GM10266 (cell line): Measurements from ENCODE around the gene PAK3.

ENCODE experiments used
- DNase-seq: peaks from one replicate; pipeline ENCODE4 v3.0.0; 2012; ENCODE audit errors: extremely low spot score
- TF ChIP-seq, protein P1 (sequence below): IDR thresholded peaks from 2 replicates; pipeline ENCODE4 v1.5.1; 2012; ENCODE audit warnings: mild to moderate bottlenecking, low read depth; ENCODE audit not compliant: control insufficient read depth, insufficient read depth; ENCODE audit errors: missing control alignments

The PAK3 gene

GRCh38 chrX:111127038-111127437 lies 31.0 kb downstream of the PAK3 start:
- no peak for DNase-seq
- TF ChIP-seq, protein P1, sequence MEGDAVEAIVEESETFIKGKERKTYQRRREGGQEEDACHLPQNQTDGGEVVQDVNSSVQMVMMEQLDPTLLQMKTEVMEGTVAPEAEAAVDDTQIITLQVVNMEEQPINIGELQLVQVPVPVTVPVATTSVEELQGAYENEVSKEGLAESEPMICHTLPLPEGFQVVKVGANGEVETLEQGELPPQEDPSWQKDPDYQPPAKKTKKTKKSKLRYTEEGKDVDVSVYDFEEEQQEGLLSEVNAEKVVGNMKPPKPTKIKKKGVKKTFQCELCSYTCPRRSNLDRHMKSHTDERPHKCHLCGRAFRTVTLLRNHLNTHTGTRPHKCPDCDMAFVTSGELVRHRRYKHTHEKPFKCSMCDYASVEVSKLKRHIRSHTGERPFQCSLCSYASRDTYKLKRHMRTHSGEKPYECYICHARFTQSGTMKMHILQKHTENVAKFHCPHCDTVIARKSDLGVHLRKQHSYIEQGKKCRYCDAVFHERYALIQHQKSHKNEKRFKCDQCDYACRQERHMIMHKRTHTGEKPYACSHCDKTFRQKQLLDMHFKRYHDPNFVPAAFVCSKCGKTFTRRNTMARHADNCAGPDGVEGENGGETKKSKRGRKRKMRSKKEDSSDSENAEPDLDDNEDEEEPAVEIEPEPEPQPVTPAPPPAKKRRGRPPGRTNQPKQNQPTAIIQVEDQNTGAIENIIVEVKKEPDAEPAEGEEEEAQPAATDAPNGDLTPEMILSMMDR: no peak

- TF ChIP-seq, protein P1: no peak
- no peak for DNase-seq
Measured at GRCh38 chrX:111129921-111130320, 33.9 kb downstream of the PAK3 start.

DNA sequence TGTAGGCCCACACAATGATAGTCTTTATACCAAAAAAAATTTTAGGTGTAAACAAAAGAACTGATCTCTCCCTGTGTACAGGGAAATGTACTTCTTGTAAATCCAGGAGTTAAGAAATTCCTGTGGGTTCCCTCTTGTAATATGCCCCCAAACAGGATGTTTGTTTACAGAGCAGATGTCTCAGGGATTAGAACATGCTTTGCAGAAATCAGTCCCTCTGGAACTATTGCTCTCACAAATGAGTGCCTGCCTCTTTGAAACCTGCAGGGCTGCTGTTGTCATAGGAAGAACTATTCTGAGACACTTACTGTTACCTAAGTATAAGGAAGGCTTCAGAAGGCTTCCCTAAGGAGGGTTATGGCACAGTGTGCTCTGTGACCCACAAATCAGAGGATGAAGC lies 35.6 kb downstream of the PAK3 start:
- no peak for DNase-seq
- TF ChIP-seq, protein P1: no peak

- TF ChIP-seq, protein P1: no peak
- no peak for DNase-seq
Measured at GRCh38 chrX:111133389-111133788, 37.4 kb downstream of the PAK3 start.

DNA sequence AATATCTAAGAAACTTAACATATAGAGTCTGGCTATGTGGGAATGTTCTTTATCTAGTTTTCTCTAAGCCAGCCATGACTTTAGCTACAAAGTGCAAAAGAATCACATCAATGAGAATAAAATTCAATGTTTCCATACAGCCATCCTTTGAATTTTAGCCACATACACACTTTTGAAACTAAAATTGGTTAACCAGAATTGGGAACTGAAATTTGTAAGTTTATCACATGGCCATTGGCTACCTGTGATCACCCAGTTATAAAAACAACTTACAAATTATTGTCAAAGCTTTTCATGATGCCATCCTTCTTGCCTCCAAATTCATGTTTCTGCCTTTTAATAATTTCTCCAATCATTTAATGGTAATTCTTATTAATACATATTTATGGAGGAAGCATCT lies 49.9 kb downstream of the PAK3 start:
- TF ChIP-seq, protein P1: no peak
- DNase-seq: no peak

GRCh38 chrX:111151764-111152163 lies 55.8 kb downstream of the PAK3 start:
- no peak for DNase-seq
- TF ChIP-seq, protein P1: no peak

- TF ChIP-seq, protein P1: no peak
- no peak for DNase-seq
Measured at GRCh38 chrX:111159232-111159631, 63.2 kb downstream of the PAK3 start.

DNA sequence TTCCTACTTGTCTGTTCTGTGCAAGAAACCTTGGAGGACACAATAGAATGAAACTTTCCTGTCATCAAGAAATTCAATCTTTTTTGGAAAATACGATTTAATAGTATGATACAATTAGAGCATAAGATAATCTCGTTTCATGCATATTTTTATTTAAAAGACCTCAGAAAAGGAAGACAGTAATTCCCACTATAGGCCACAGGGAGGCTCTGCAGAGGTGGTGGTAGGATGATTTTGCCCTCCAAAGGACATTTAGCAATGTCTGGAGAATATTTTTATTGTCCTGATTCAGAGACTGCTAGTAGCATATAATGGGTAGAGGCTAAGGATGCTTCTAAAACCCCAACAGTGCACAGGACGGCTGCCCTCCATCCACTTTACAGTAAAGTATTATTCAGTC lies 68.7 kb downstream of the PAK3 start:
- TF ChIP-seq, protein P1: peak; percentile 23
- no peak for DNase-seq
